ENCODE data around the gene STK38L.

Gene STK38L

GRCh38 chr12:27257104-27257843 lies 13.2 kb downstream of the STK38L start:
- Histone ChIP-seq H3K27me3 (replicated peaks; ENCODE audit: control insufficient read depth, insufficient read depth, low read length) (no peaks in the 10 kb centered on the region), H3K4me3 (replicated peaks; ENCODE audit: low read depth, low read length) (no peak overlapping the region), H3K36me3 (ENCODE audit: control insufficient read depth, insufficient read depth, low read length) (peaks cover 6% of the 10 kb centered on the region)
- TF ChIP-seq CTCF (IDR thresholded peaks at IDR 0.05; ENCODE audit: insufficient read depth, low read length, poor library complexity, severe bottlenecking), result no peak
- no peak for DNase-seq (ENCODE audit: extremely low read depth, insufficient read length)

GRCh38 chr12:27260746-27261145 lies 16.7 kb downstream of the STK38L start:
- no peaks in the 10 kb centered on the region for H3K27me3 ChIP-seq (replicated peaks; ENCODE audit: control insufficient read depth, insufficient read depth, low read length)
- H3K4me3 ChIP-seq (replicated peaks; ENCODE audit: low read depth, low read length), result no peak overlapping the region
- no peak for TF ChIP-seq CTCF (IDR thresholded peaks at IDR 0.05; ENCODE audit: insufficient read depth, low read length, poor library complexity, severe bottlenecking)
- DNase-seq (ENCODE audit: extremely low read depth, insufficient read length), result no peak
- no peaks in the 10 kb centered on the region; the same call in 1 of the 2 replicates for H3K36me3 ChIP-seq (ENCODE audit: control insufficient read depth, insufficient read depth, low read length)

- DNase-seq (ENCODE audit: extremely low read depth, insufficient read length), result no peak
- no peak for TF ChIP-seq CTCF (IDR thresholded peaks at IDR 0.05; ENCODE audit: insufficient read depth, low read length, poor library complexity, severe bottlenecking)
- Histone ChIP-seq H3K36me3 (ENCODE audit: control insufficient read depth, insufficient read depth, low read length) (no peaks in the 10 kb centered on the region; the same call in 1 of the 2 replicates), H3K4me3 (replicated peaks; ENCODE audit: low read depth, low read length) (no peak overlapping the region), H3K27me3 (replicated peaks; ENCODE audit: control insufficient read depth, insufficient read depth, low read length) (no peaks in the 10 kb centered on the region)
These were observed 17.8 kb downstream of the STK38L start for GRCh38 chr12:27261866-27262265.

GRCh38 chr12:27270148-27270547 lies 26.1 kb downstream of the STK38L start:
- H3K4me3 ChIP-seq (replicated peaks; ENCODE audit: low read depth, low read length), result no peak overlapping the region
- H3K27me3 ChIP-seq (replicated peaks; ENCODE audit: control insufficient read depth, insufficient read depth, low read length), result no peaks in the 10 kb centered on the region
- H3K36me3 ChIP-seq (ENCODE audit: control insufficient read depth, insufficient read depth, low read length), result no peaks in the 10 kb centered on the region; the same call in 1 of the 2 replicates
- no peak for TF ChIP-seq CTCF (IDR thresholded peaks at IDR 0.05; ENCODE audit: insufficient read depth, low read length, poor library complexity, severe bottlenecking)
- DNase-seq (ENCODE audit: extremely low read depth, insufficient read length), result no peak

GRCh38 chr12:27271206-27271605 lies 27.1 kb downstream of the STK38L start:
- TF ChIP-seq CTCF (IDR thresholded peaks at IDR 0.05; ENCODE audit: insufficient read depth, low read length, poor library complexity, severe bottlenecking), result no peak
- H3K27me3 ChIP-seq (replicated peaks; ENCODE audit: control insufficient read depth, insufficient read depth, low read length), result no peaks in the 10 kb centered on the region
- DNase-seq (ENCODE audit: extremely low read depth, insufficient read length), result no peak
- no peaks in the 10 kb centered on the region; the same call in 1 of the 2 replicates for H3K36me3 ChIP-seq (ENCODE audit: control insufficient read depth, insufficient read depth, low read length)
- no peak overlapping the region for H3K4me3 ChIP-seq (replicated peaks; ENCODE audit: low read depth, low read length)
